Activated effector memory CD4-positive, alpha-beta T cell treated with Interleukin-2 at 50 U/mL for 16 hours (primary cell): ENCODE results near the gene UBE2J2.

ENCODE experiments used
- DNase-seq: peaks from one replicate; pipeline ENCODE4 v3.0.0-alpha.2; 2020

UBE2J2 gene

DNA sequence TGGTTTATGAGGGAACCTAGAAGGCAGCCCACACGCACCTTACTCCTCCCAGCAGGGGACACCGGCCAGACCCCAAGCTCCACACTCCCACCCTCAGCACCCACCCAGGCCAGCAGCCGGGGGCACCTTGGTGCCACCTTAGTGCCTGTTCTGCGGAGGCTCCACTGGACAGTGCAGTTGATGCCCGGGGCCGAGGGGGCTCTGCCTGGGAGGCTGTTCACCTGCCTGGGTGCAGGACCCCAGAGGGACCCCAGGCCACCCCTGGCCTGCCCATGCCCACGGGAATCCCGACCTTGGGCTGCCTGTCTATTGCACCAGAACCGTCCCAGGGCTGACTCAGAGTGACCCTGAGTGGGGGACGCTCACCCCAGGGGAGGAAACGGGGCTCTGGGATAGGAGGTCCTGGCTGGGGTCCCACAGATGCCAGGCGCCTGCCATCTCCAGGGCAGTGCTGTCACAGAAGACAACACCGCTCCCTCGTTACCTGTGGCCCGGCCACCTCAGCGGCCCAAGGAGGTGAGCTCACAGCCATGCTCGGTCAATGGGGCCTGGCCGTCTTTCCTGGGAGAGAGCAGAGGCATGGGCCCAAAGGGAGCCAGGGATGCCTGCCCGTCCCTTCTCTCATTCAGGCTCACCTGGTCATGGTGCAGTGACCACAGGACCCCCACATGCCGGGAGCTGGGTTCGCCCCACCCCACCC, 7.3 kb upstream of the UBE2J2 start:
- DNase-seq: no peak

- DNase-seq: no peak
These were observed 5.4 kb upstream of the UBE2J2 start for GRCh38 chr1:1279028-1279427.

GRCh38 chr1:1278620-1279019, 5.0 kb upstream of the UBE2J2 start:
- DNase-seq: no peak

DNA sequence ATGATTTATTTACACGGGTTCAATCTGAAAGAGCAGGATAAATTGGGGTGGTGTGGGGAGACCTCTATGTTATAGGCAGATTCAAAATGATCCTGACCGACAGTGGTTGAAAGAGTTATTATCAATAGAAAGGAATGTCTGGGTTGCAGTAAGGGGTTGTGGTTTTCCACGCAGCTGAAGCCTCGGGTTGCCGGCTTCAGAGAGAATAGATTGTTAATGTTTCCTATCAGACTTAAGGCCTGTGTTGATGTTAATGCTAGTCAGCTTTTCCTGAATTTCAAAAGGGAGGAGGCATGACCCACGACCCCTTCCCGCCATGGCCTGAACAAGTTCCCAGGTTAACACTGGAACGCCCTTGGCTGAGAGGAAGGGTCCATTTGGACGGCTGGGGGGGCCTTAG, 2.2 kb upstream of the UBE2J2 start:
- no peak for DNase-seq

DNA sequence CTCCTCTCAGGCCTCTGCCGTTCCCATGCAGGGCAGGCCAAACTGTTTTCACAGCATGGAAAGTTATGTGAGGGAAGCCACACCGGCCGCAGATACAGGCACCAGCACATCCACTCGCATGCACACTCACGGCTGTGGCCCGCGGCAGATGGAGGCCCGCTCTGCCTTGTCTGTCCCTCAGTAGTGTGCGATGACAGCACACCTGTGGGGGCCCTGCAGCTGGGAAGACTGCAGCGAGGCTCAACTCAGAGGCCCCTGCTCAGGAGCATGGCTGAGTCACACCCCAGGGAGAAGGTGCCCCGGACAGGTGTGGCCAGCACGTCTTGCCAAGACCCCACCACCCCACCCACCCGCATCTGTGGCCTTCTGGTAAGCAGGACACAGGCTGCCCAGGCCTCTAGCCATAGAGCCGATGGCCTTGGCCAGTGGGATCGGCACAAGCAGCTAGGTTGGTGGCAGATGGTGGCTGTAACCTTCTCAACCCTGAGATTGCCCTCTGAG, 1.3 kb upstream of the UBE2J2 start:
- DNase-seq: no peak

- DNase-seq: no peak
These were observed 761 bp upstream of the UBE2J2 start for GRCh38 chr1:1274299-1274930.

DNA sequence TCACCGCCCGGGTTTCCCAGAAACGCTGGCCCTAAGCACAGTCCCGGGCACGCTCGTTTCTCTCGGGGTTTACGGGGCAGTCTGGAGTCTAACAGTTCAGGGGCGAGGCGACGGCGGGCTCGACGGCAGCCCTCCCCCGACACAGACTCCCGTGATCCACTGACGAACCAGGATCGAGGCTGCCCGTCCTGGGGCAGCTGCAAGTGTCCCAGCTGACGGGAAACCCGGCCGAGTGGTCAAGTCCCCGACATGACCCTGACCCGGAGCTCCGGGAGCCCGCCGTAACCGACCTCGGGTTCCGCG, 494 bp downstream of the UBE2J2 start:
- DNase-seq: no peak

GRCh38 chr1:1272341-1273208, 1.1 kb downstream of the UBE2J2 start:
- DNase-seq: no peak

- no peak for DNase-seq
These were observed 2.8 kb downstream of the UBE2J2 start for GRCh38 chr1:1270813-1271212.

DNA sequence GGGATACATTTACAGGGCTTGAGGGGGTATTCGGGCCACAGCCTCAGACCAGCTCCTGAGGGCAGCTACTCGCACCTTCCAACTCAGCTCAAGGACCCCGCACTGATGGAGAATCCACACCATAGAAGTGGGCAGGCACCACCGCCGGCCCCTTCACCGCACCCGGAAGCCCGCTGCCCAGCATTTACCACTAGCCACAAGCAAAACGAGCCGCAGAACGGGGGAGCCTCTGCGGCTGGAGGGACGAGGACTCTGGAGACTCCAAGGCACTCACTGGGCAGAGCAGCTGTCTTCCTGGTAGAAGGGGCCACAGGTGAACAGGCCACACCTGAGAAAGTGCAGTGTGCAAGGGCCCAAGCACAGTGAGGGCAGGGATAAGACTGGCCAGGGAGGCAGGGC, 5.4 kb downstream of the UBE2J2 start:
- no peak for DNase-seq

GRCh38 chr1:1267488-1268283, 6.0 kb downstream of the UBE2J2 start:
- no peak for DNase-seq

DNA sequence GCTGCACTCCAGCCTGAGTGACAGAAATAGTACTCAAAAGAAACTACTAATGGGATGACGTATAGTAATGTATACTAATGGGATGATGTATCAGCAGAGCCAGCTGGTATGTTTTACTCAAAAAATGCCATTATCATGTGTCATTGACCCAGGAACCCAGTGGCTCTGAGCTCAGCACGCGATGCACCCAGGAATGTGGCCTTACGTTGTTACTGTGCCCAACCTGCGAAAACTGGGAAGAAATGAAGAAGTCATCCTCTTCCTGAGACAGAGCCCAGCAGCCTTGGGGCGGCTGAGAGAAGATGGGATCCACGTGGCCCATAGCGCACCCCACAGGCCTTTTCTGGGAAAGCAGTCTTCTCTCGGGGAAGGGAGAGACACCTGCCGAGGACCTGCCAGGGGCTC, 8.8 kb downstream of the UBE2J2 start:
- DNase-seq: no peak

DNA sequence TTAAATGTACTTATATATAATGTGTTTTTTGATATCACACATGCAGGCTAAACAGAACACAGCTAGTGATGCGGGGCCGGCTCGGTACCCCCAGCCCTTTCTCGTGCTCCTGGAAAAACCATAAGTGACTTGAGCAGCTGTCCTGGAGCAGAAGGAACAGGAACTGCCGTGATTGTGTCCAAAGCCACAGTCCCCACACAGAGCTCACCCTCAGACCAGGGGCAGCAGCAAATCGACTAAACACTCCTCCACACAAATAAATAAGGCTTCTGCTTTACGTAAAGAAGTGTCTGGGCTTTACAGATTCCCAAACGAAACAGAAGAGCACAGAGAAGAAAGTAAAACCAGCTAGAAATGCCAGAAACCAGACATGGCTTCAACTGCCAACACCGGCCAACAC, 9.6 kb downstream of the UBE2J2 start:
- no peak for DNase-seq

GRCh38 chr1:1262758-1263157, 10.9 kb downstream of the UBE2J2 start:
- DNase-seq: no peak

DNA sequence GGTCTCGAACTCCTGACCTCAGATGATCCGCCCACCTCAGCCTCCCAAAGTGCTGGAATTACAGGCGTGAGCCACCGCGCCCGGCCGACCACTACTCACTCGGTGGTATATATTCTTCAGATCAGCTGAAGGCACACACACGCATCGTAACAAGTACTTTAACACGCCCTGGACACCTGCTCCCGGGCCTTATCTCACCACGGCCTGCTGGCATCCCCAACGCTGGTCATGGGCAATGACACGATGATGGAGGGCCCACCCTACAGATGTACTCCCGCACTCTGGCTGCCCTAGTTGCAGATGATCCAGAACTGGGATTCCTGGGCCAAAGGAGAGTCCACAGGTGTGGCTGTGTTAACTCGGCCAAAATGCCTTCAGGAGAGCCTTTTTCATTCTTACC, 11.6 kb downstream of the UBE2J2 start:
- no peak for DNase-seq

DNA sequence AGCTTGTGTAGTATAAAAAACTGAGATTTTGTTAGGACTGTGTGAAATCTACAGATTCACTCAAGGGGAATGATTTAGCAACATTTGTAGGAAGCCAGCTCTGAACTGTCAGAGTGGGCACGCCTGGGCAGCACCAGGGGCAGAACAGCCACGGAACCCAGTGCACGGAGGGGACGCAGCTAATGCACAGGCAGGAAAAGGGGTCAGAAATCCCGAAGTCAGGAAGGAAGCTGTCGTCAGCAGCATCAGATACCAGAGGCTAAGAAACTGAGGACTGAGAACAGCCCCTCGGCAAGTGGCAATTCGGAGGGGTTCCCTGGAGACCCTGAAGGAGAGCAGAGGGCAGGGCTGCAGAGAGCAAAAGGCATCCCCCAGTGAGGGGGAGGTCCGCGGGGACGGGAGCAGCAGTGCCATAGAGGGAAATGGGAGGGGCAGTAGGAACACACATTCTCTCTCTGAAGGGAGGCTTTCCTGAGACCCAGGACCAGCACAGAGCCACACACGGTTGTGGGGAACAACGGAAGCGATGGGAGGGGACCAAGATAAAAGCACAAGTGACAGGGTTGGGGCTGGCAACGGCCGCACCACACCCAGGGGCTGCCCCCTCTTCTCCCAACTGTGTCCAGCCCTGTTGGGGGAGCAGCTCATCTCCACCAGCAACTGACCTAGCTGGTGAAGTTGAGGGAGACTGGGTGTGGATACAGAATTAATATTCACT, 12.7 kb downstream of the UBE2J2 start:
- DNase-seq: no peak

DNA sequence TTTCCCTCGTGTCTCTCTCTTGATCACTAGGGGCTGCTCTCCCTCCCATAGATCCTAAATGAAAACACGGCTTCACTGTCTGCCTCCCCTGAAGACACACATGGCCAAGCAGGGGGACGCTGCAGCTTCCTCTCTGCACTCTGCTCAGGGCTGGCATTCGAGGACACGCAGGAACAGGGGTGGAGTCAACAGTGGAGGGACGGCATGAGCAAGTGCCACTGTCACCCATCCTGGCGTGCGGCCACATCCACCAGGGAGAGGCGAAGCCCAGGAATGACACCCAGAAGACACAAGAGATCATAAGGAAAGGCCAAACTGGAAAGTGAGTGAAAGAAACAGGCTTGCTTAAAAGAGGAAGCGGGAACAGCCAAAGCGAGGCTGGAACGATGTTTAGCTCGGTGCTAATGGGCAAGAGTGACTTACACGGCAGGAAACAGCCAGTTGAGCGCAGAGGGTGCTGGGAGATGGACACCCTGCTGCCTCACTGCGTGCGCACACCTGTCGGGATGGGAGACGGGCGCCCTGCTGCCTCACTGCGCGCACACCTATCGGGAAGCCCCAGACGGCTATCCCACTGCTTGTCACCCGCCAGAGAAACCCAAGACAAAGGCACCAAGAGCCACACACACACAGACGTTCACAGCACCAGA, 13.6 kb downstream of the UBE2J2 start:
- no peak for DNase-seq

GRCh38 chr1:1259540-1259939, 14.1 kb downstream of the UBE2J2 start:
- DNase-seq: no peak

- DNase-seq: no peak
These were observed 14.6 kb downstream of the UBE2J2 start for GRCh38 chr1:1259119-1259488.

DNA sequence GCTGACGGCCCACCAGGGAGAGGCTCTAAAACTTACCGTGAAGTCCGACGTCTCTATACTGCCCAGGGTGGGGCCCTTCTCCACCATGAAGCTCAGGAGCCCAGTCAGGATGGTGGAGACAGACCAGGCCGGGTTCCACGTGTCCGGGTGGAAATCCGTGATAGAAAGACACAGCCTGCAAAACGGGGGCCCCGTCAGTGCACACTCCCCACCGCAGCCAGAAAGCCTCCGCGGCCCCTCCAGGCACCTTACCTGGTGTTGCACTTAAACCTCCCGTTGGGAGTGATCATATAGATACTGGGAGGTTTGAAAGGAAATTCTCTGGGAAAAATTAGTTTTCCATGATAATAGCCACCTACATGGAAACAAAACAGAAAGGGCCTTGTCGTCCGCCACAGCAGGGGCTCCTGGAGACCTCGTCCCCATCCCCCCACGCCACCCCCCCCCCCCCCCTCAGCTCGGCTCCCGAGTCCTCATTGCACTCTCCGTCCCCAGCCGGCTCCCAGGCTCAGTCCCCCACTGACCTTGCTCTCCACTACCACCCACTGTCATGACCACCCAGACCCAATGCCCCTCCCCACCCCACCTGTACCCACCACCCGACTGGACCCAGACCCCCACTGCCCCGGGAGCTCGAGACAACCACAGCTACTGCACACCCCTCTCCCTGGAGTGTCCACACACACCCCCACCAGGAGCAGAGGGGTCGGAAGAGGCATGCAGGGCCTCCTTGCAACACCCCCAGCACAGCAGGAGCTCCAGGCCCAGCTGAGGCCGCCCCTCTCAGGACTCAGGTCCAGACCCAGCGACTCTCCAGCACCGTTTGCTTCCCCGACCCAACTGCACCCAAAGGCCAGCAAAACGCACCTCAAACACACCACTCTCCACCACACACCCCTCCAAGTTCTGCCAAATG, 16.4 kb downstream of the UBE2J2 start:
- DNase-seq: no peak

GRCh38 chr1:1255611-1256010, 18.0 kb downstream of the UBE2J2 start:
- no peak for DNase-seq
